GM12865 (cell line): Measurements from ENCODE around the gene HNF1B.

Experiments used
- DNase-seq: peaks from one replicate; pipeline ENCODE4 v3.0.0; 2010; ENCODE audit warnings: low read depth
- H3K4me3 ChIP-seq: 2 replicates; pipeline ENCODE4 v1.5.1; 2011; ENCODE audit warnings: mild to moderate bottlenecking, low read depth, low read length, control low read depth
- TF ChIP-seq, protein P1 (sequence below): IDR thresholded peaks from 2 replicates; pipeline ENCODE4 v1.5.1; 2011; ENCODE audit warnings: low read length, control low read depth, low read depth, inconsistent platforms; ENCODE audit not compliant: insufficient read depth; ENCODE audit errors: missing control alignments

HNF1B gene

DNA sequence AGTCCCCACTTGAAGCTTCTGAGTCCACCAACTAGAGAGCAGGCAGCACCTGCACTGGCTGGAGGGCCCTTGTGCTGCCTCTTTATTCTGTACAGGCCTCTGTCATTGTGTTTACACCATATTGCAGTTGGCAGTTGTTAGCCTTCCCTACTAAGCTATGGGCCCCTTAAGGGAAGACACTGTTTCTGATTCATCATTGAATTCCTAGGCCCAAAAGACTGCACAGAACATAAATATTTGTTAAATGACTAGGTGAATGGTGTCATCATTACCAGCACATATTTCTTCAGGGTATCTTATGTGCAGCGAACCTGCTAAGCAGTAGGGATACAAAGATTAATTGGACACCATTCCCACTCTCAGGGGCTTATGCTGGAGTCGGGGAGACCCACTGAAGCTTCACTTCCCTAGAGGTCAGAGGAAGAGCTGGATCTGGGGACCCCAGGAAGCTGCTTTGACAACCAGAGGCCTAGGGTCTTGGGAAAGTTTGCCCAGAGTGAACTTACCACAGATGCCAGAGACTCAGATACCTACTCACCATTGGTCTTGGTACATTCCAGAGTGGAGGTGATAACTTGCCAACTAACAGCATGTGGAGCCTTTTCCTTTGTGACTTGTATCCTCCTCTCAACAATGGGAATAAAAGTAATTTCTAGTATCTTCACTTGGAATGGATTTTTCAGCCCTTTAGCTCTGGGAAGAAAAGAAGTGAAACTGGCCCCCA, 72.9 kb downstream of the HNF1B start:
- no peak overlapping the region for H3K4me3 ChIP-seq
- no peak for DNase-seq
- TF ChIP-seq, protein P1, sequence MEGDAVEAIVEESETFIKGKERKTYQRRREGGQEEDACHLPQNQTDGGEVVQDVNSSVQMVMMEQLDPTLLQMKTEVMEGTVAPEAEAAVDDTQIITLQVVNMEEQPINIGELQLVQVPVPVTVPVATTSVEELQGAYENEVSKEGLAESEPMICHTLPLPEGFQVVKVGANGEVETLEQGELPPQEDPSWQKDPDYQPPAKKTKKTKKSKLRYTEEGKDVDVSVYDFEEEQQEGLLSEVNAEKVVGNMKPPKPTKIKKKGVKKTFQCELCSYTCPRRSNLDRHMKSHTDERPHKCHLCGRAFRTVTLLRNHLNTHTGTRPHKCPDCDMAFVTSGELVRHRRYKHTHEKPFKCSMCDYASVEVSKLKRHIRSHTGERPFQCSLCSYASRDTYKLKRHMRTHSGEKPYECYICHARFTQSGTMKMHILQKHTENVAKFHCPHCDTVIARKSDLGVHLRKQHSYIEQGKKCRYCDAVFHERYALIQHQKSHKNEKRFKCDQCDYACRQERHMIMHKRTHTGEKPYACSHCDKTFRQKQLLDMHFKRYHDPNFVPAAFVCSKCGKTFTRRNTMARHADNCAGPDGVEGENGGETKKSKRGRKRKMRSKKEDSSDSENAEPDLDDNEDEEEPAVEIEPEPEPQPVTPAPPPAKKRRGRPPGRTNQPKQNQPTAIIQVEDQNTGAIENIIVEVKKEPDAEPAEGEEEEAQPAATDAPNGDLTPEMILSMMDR, result no peak

DNA sequence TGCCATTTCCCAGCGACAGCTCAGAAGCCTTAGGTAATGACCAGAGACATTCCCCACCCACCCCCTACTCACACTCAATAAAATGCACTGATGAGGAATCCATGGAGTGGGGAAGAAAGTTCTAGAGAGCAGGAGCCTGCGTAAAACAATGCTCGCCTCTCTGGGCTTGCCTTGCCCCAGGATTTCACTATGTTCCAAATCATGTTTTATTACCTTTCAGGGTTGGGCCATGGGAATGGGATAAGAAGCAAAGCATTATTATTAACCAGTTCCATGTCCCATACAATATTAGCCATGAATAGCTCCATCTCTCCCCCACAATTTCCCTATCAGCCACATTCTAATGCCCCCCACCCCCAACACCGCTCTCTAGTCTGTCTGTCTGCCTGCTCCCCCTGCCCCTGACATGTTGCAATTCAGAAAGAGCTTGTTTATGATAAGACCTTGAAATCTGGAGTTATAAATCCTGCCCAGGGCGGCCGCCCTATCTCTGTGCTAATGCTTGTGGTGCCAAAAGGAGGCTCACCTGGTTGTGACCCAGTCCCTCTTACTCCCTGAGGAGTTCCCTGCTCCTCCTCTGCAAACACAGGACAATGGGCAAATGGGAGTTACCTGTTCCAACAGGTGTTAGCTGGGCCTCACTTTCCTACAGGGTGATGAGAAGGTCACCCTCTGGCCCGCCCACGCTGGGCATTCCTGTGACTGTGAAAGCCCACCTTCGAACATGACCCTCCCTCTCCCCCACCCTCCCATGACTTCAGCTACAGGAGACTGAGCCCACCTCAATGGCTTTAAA, 73.6 kb downstream of the HNF1B start:
- no peak for DNase-seq
- TF ChIP-seq, protein P1, result no peak
- no peak overlapping the region for H3K4me3 ChIP-seq

- TF ChIP-seq, protein P1, result no peak
- H3K4me3 ChIP-seq, result no peak overlapping the region
- DNase-seq, result no peak
Observed at GRCh38 chr17:37667039-37667438, 77.8 kb downstream of the HNF1B start.

DNA sequence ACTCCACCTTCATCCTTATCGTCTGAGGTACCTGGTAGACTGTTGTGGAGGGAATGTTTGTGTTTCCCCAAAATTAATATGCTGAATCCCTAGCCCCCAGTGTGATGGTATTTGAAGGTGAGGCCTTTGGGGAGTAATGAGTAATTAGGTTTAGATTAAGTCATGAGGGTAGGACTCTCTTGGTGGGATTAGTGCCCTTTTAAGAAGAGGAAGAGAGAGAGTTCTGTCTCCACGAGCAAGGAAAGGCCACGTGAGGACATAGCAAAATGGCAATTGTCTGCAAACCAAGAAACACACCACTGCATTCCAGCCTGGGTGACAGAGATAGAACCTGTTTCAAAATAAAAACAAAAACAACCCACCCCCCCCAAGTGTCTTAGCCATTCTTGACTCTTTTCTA, 80.6 kb downstream of the HNF1B start:
- TF ChIP-seq, protein P1, result no peak
- H3K4me3 ChIP-seq, result no peak overlapping the region
- no peak for DNase-seq

DNA sequence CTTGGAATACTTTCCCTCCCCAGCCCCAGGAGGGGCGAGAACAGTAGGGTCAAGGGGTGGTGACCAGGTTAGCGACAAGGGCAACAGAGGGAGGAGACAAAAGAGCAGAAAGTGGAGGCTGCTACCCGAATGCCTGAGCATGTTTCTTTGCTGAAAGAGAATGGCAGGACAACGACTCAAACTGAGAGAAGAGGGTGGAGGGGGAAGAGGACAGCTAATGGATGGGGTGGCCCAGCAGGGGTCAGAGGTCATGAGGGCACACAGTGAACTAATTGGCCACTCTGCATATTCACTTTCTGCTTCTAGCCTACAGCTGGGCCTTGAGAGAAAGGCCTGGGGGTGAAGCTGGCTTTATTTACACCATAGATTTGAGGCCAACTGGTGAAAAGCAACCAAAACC, 82.5 kb downstream of the HNF1B start:
- no peak for DNase-seq
- TF ChIP-seq, protein P1, result no peak
- H3K4me3 ChIP-seq, result no peak overlapping the region

GRCh38 chr17:37661400-37662014, 83.4 kb downstream of the HNF1B start:
- TF ChIP-seq, protein P1, result no peak
- no peak overlapping the region for H3K4me3 ChIP-seq
- DNase-seq, result no peak
